ENCODE measurements around the gene FIGN.

FIGN gene

GRCh38 chr2:163778045-163778781 is 42.4 kb upstream of the FIGN start:
- H3K27me3 ChIP-seq (ENCODE audit: insufficient read depth, low read length), result no peaks in the 10 kb centered on the region
- no peaks in the 10 kb centered on the region for H3K79me2 ChIP-seq (ENCODE audit: insufficient read depth, low read length)
- no peak overlapping the region for H3K4me2 ChIP-seq (ENCODE audit: low read length)
- no peaks in the 10 kb centered on the region for H3K36me3 ChIP-seq (ENCODE audit: insufficient read depth, low read length)
- TF ChIP-seq EZH2 (IDR thresholded peaks at IDR 0.05; ENCODE audit: borderline replicate concordance, low read length), result no peak
- TF ChIP-seq, protein P1, sequence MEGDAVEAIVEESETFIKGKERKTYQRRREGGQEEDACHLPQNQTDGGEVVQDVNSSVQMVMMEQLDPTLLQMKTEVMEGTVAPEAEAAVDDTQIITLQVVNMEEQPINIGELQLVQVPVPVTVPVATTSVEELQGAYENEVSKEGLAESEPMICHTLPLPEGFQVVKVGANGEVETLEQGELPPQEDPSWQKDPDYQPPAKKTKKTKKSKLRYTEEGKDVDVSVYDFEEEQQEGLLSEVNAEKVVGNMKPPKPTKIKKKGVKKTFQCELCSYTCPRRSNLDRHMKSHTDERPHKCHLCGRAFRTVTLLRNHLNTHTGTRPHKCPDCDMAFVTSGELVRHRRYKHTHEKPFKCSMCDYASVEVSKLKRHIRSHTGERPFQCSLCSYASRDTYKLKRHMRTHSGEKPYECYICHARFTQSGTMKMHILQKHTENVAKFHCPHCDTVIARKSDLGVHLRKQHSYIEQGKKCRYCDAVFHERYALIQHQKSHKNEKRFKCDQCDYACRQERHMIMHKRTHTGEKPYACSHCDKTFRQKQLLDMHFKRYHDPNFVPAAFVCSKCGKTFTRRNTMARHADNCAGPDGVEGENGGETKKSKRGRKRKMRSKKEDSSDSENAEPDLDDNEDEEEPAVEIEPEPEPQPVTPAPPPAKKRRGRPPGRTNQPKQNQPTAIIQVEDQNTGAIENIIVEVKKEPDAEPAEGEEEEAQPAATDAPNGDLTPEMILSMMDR (IDR thresholded peaks at IDR 0.05; ENCODE audit: low read length), result no peak
- H3K9ac ChIP-seq (ENCODE audit: low read length), result no peak overlapping the region
- no peaks in the 10 kb centered on the region for H3K4me1 ChIP-seq (ENCODE audit: insufficient read depth, low read length, severe bottlenecking)
- H3K9me2 ChIP-seq (ENCODE audit: low read depth, low read length), result no peaks in the 10 kb centered on the region
- H3K4me3 ChIP-seq (ENCODE audit: low read depth, low read length, poor library complexity, severe bottlenecking), result no peak overlapping the region
- H3F3A ChIP-seq (ENCODE audit: insufficient read depth, low read length), result no peaks in the 10 kb centered on the region
- no peak overlapping the region for H3K27ac ChIP-seq (ENCODE audit: low read depth, low read length, poor library complexity, severe bottlenecking)
- H3K9me3 ChIP-seq (ENCODE audit: low read length), result no peaks in the 10 kb centered on the region
- H2AFZ ChIP-seq (ENCODE audit: low read length), result no peak overlapping the region
- no peaks in the 10 kb centered on the region for H4K20me1 ChIP-seq (ENCODE audit: insufficient read depth, low read length)

DNA sequence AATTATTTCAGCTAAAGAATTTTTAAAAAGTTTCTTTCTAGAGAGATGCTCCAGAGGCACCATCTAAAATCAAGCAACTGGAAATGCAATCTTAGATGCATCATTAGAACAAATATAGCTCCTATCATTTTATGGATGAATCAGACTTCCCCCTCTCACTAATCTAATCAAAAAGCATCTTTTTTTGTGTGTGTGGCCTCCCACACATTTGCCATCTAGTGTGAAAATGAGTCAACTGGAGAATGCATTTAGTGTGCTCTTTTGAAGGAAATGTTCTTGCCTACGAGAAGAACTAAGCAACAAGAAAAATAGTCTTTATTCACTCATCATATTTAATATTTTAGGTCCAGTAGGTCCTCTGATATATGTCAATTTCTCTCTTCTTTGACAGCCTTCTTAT is 39.5 kb upstream of the FIGN start:
- Histone ChIP-seq H3K4me1 (ENCODE audit: insufficient read depth, low read length, severe bottlenecking) (no peaks in the 10 kb centered on the region), H3K4me3 (ENCODE audit: low read depth, low read length, poor library complexity, severe bottlenecking) (no peak overlapping the region), H3K4me2 (ENCODE audit: low read length) (no peak overlapping the region), H3K79me2 (ENCODE audit: insufficient read depth, low read length) (no peaks in the 10 kb centered on the region), H3K9ac (ENCODE audit: low read length) (no peak overlapping the region), H3K9me3 (ENCODE audit: low read length) (no peaks in the 10 kb centered on the region), H3K27me3 (ENCODE audit: insufficient read depth, low read length) (no peaks in the 10 kb centered on the region), H3F3A (ENCODE audit: insufficient read depth, low read length) (no peaks in the 10 kb centered on the region), H3K9me2 (ENCODE audit: low read depth, low read length) (no peaks in the 10 kb centered on the region), H2AFZ (ENCODE audit: low read length) (no peak overlapping the region), H3K36me3 (ENCODE audit: insufficient read depth, low read length) (no peaks in the 10 kb centered on the region), H3K27ac (ENCODE audit: low read depth, low read length, poor library complexity, severe bottlenecking) (no peak overlapping the region), H4K20me1 (ENCODE audit: insufficient read depth, low read length) (no peaks in the 10 kb centered on the region)
- TF ChIP-seq, protein P1 (IDR thresholded peaks at IDR 0.05; ENCODE audit: low read length), result no peak
- no peak for TF ChIP-seq EZH2 (IDR thresholded peaks at IDR 0.05; ENCODE audit: borderline replicate concordance, low read length)

- Histone ChIP-seq H3K36me3 (ENCODE audit: insufficient read depth, low read length) (no peaks in the 10 kb centered on the region), H2AFZ (ENCODE audit: low read length) (no peak overlapping the region), H3K79me2 (ENCODE audit: insufficient read depth, low read length) (no peaks in the 10 kb centered on the region), H3K27me3 (ENCODE audit: insufficient read depth, low read length) (no peaks in the 10 kb centered on the region), H3K4me2 (ENCODE audit: low read length) (no peak overlapping the region), H3K9me3 (ENCODE audit: low read length) (no peaks in the 10 kb centered on the region), H3K9ac (ENCODE audit: low read length) (no peak overlapping the region), H3K4me3 (ENCODE audit: low read depth, low read length, poor library complexity, severe bottlenecking) (no peak overlapping the region), H3F3A (ENCODE audit: insufficient read depth, low read length) (no peaks in the 10 kb centered on the region), H3K27ac (ENCODE audit: low read depth, low read length, poor library complexity, severe bottlenecking) (no peak overlapping the region), H3K9me2 (ENCODE audit: low read depth, low read length) (no peaks in the 10 kb centered on the region), H3K4me1 (ENCODE audit: insufficient read depth, low read length, severe bottlenecking) (no peaks in the 10 kb centered on the region), H4K20me1 (ENCODE audit: insufficient read depth, low read length) (no peaks in the 10 kb centered on the region)
- TF ChIP-seq, protein P1 (IDR thresholded peaks at IDR 0.05; ENCODE audit: low read length), result no peak
- TF ChIP-seq EZH2 (IDR thresholded peaks at IDR 0.05; ENCODE audit: borderline replicate concordance, low read length), result no peak
These were observed 39.1 kb upstream of the FIGN start for GRCh38 chr2:163774862-163775261.
